ENCODE data around the gene MRGPRF. TPM values are rescaled to one million over a fixed set of nuclear protein-coding genes. Genes with fewer than 3 reads are reported as not detected.

The MRGPRF gene
- total and polyA plus RNA-seq, 2 of the 8 experiments (the other 6 are each of a cell fraction or from before 2014, with no cell fraction given), result 7.5 to 11.0 TPM

DNA sequence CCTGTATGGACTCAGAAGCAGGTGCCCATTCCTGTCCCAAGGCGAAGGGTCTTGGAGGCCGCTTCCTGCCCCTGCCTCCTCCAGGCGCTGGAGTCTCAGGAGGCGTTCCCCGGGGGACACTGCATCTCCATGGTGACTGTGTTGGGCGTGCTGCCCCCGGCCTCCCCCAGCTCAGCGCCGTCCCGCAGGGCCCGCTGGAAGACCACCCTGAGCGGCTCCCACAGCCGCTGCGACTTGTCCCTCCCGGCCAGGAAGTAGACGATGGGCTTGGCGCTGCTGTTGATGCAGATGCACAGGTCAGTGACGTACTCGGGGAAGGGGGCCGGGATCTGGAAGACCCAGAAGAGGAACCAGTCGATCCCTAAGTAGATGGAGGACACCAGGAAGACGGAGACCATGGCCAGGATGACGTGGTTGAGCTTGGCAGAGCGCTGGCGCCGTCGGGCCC lies 7.8 kb downstream of the MRGPRF start:
- Histone ChIP-seq H3K36me3 (ENCODE audit: control insufficient read depth in 2 of 4, insufficient read depth in 4 of 4, low read length in 3 of 4) (no peaks in the 10 kb centered on the region; a peak in 1 of 8 replicates), H4K5ac (ENCODE audit: insufficient read length, low read depth, low read length) (no peak overlapping the region), H2AK5ac (ENCODE audit: low read depth, low read length) (no peak overlapping the region), H4K20me1 (replicated peaks in 1 of 2; ENCODE audit: control insufficient read depth in 1 of 2, insufficient read depth in 2 of 2, low read length in 2 of 2) (no peaks in the 10 kb centered on the region), H4K8ac (ENCODE audit: extremely low read depth, insufficient read depth, low read length) (no peak overlapping the region), H3K23ac (ENCODE audit: insufficient read length) (no peak overlapping the region), H3K27ac (ENCODE audit: low read depth, low read length) (no peak overlapping the region), H3K4me3 (ENCODE audit: extremely low read depth in 1 of 4, insufficient read depth in 2 of 4, low read depth in 3 of 4, low read length in 4 of 4) (no peak overlapping the region), H3K23me2 (ENCODE audit: low read depth, low read length) (no peaks in the 10 kb centered on the region), H4K91ac (replicated peaks; ENCODE audit: insufficient read length, low read length) (no peak overlapping the region), H3K4me1 (replicated peaks in 1 of 4; ENCODE audit: control insufficient read depth in 3 of 4, insufficient read depth in 4 of 4, low read length in 3 of 4) (peaks cover 0 to 3% (median under 1%) of the 10 kb centered on the region in 4 experiments; a peak in 5 of 7 replicates), H2BK20ac (ENCODE audit: low read length) (no peak overlapping the region), H2BK5ac (ENCODE audit: low read depth, low read length) (no peak overlapping the region; the same call in 1 of the 2 replicates), H3K56ac (replicated peaks; ENCODE audit: insufficient read length, low read depth, low read length) (no peak overlapping the region), H3K4ac (replicated peaks; ENCODE audit: insufficient read length, low read depth, low read length) (no peak overlapping the region), H3K79me2 (ENCODE audit: control insufficient read depth in 1 of 2, insufficient read depth in 2 of 2, low read length in 2 of 2) (no peaks in the 10 kb centered on the region), H3K9ac (replicated peaks in 1 of 4; ENCODE audit: extremely low read depth in 1 of 4, low read depth in 3 of 4, low read length in 3 of 4) (no peak overlapping the region), H3K18ac (ENCODE audit: extremely low read depth, low read length) (no peak overlapping the region), H2BK12ac (ENCODE audit: low read depth, low read length) (no peak overlapping the region), H3K14ac (ENCODE audit: insufficient read length) (no peak overlapping the region), H2BK120ac (replicated peaks; ENCODE audit: low read depth, low read length) (no peak overlapping the region), H2AFZ (ENCODE audit: low read length) (no peak overlapping the region), H3K79me1 (ENCODE audit: low read depth, low read length) (no peaks in the 10 kb centered on the region), H3K27me3 (replicated peaks in 1 of 4; ENCODE audit: control insufficient read depth in 3 of 4, extremely low read depth in 1 of 4, insufficient read depth in 3 of 4, low read length in 3 of 4) (no peaks in the 10 kb centered on the region), H2BK15ac (ENCODE audit: low read length) (no peak overlapping the region), H3K9me3 (ENCODE audit: insufficient read depth in 2 of 2, low read depth in 1 of 2, low read length in 1 of 2) (no peaks in the 10 kb centered on the region), H3K4me2 (ENCODE audit: insufficient read depth in 1 of 2, low read depth in 2 of 2, low read length in 2 of 2) (no peak overlapping the region)
- ChIA-PET CTCF (ENCODE audit: partially characterized antibody) (no interaction called here), POLR2A (ENCODE audit: partially characterized antibody) (no interaction called here)
- 94% methylated on average over 27 of the region's 27 CpGs; no CpG with 5 or more reads in 1 of the 2 experiments for WGBS, 2 experiments (ENCODE audit: extremely low coverage in 1 of 2, insufficient coverage in 1 of 2, insufficient read length in 1 of 2, insufficient replicate concordance in 2 of 2, low coverage in 1 of 2, low lambda C conversion rate in 2 of 2, missing lambda C conversion rate in 1 of 2)
- DNase-seq (ENCODE audit: low read depth in 1 of 2, low spot score in 2 of 2) (no peak), FAIRE-seq (no peak)
- no peak for TF ChIP-seq SIRT6 (IDR thresholded peaks at IDR 0.05; ENCODE audit: low read length)
- no peak for TF ChIP-seq SAP30 (IDR thresholded peaks at IDR 0.05; ENCODE audit: insufficient read depth, insufficient replicate concordance, low read length)
- no peak for TF ChIP-seq RAD21 (IDR thresholded peaks at IDR 0.05 in 1 of 2, conservative IDR thresholded peaks at IDR 0.05 in 1 of 2; ENCODE audit: low read depth in 2 of 2, low read length in 2 of 2)
- TF ChIP-seq CREB1 (IDR thresholded peaks at IDR 0.05), result no peak
- TF ChIP-seq, protein P1, sequence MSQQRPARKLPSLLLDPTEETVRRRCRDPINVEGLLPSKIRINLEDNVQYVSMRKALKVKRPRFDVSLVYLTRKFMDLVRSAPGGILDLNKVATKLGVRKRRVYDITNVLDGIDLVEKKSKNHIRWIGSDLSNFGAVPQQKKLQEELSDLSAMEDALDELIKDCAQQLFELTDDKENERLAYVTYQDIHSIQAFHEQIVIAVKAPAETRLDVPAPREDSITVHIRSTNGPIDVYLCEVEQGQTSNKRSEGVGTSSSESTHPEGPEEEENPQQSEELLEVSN (IDR thresholded peaks at IDR 0.05), result no peak
- TF ChIP-seq SRF (IDR thresholded peaks at IDR 0.05; ENCODE audit: low read depth, low read length), result no peak
- no peak for TF ChIP-seq BACH1 (IDR thresholded peaks at IDR 0.05; ENCODE audit: low read length)
- no peak for TF ChIP-seq SP4 (IDR thresholded peaks at IDR 0.05; ENCODE audit: low read length)

Data from H1 (cell line).